Smooth muscle cell of the coronary artery (primary cell): ENCODE measurements around the gene ELOF1. TPM values are rescaled to one million over a fixed set of nuclear protein-coding genes. Genes with fewer than 3 reads are reported as not detected.

Experiments used
- total RNA-seq: library from RNA; depleted of rRNA; stranded (reverse); fragments of >200 nt; gene quantifications from 2 replicates; pipeline ENCODE4 v1.2.3, GENCODE V29; 2014; ENCODE audit warnings: low replicate concordance

The ELOF1 gene
- total RNA-seq: 19.7 and 35.6 TPM in 2 replicates

DNA sequence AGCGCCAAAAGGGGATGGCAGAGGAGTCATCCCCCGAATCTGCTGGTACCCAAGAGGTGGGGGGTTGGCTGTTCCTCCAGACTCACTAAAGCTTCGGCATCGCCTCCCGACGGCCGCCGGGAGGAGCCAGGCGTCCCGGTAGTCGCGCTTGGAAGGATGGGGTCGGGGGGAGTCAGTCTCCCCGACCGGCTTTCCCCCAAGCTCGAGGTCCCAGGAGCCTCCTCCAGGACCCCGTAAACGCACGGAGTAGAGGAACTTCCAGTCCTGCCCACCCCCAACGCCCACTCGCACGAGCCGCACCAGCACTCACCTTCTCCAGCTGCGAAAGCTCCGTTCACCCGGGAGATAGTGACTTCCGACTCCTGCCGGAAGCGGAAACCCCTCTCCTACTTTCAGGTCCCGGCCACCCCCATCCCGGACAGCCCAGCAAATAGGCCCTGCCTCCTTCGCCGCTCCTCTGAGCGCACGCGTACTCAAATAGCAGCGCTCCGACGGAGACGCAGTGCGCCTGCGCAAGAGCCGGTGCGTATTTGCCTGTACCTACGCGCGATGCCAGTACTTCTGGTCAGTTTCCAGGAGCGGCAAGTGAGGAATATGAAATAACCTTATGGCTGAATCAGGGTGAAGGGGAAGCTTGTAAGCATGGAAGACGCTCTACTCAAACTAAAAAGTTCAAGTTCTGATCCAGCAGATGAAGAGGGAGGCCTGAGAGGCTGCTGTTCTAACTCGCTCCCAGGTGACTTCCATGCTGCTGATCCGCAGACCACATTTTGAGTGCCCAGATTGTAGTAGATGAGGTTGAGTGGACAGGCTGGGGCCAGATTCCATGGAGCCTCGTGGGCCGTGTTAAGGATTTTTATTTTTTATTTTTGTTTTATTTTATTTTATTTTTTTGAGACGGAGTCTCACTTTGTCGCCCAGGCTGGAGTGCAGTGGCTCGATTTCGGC, at the start of gene ELOF1:
Gene ELOF1, minus strand, starts transcription at position 350 of the 948 bp plus-strand sequence. CDS start 4,883 bp downstream, outside the sequence.

DNA sequence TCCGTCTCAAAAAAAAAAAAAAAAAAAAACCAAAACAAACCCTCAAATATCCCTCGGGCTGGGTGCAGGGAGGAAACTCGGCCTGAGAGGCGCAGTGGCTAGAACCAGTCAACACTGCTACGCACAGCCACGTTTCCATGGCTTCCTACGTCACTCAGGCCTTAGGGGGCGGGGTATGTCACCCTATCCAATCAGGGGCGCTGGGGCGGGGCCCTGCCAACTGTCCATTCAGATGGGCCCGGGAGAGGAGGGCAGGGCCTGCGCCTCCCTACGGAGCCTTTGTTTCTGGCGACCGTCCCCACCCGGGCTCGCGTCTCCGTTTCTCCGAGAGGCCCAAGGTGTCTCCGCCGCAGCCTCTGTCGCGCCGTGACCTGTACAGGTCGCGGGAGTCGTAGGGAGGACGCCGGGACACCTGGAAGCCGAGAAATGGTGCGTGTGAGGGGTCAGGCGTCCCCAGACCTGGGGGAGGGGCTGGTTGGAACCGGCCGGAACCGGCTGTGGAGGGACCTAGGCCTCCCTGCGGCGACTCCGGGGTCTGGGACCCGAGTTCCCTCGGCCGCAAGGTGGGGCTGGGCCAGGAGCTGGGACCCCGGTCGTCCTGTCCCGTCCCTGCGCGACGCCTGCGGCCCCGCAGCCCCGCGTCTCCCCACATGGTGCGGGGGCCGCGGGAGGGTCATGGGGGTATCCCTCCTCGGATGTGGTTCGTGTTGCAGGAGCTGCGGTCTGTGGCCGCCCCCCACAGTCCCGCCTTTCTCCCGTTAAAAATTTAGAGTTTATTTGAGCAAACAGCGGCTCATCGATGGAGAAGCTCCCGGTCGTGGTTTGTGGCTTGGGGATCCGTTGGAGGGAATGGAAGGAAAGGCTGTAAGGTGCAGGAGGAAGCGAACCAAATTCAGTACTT, 38.4 kb upstream of the ELOF1 start, which contains the start of gene ZNF627:
Gene ZNF627, plus strand, starts transcription at position 282 of the 901 bp plus-strand sequence. Its CDS starts 145 bp downstream, at position 427.

DNA sequence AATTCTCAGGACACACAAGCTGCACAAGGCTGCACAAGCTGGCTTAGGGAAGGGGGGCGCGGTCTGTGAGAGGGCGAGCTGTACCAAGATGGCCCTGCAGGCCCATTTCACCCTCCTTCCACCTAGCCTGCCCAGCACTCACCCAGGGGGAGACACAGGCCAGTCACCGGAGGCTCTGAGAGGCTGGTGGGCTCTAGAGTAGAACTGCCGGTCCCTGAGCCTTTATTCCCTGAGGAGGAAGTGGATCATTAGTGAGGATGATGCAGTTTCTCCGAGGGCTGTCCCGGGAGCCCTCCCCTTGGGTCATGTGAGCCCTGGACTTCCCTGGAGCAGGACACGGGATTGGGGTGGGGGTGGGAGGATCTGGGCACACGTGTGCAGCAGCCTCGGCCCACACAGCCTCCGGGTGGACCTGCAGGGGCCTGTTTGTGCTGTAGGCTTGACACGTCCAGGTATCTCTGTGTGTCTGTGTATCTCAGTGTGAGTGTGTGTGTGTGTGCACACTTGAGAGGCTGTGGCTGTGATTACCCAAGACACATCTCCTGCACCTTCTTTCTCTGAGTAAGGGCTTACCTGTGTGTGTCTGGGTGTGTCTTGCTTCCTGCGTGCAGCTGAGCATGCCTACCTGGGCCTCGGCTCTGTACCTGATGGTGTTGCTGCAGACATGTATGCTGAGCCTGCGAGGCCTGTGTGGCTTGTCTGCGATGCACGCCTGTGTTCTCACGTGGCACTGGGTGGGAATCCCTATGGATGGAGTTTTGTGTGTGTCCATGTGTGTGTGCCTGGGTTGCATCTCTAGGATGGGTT, 18.6 kb upstream of the ELOF1 start, which contains the start of gene ACP5:
Gene ACP5, minus strand, starts transcription at position 195 of the 807 bp plus-strand sequence. CDS start 328 bp downstream, outside the sequence.

DNA sequence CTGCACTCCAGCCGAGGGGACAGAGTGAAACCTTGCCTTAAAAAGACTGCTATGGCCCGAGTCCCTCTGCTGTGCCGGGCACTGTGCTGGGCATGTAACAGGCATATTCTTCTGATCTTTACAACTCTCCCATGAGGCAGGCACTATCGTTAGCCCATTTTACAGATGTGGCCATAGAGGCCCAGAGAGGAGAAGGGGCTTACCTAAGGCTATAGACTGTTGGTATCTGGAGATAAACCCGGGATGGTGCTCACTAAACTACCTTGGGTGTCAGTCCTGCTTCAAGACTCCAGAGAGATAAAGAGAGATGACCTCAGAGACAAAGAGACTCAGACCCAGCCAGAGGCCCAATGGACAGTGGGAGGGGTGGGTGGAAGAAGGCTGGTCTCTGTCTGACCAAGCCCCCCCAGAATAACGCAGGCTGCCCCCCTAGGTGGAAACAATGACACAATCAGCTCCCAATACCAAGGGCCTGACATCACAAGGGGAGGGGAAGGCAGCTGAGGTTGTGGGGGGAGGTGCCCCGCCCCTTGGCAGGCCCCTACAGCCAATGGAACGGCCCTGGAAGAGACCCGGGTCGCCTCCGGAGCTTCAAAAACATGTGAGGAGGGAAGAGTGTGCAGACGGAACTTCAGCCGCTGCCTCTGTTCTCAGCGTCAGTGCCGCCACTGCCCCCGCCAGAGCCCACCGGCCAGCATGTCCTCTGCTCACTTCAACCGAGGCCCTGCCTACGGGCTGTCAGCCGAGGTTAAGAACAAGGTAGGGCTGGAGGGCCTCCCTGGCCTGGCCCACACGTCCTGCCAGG, 20.6 kb downstream of the ELOF1 start, which contains the start of gene CNN1:
Gene CNN1, plus strand, starts transcription at position 620 of the 805 bp plus-strand sequence. Its CDS starts 77 bp downstream, at position 697.

DNA sequence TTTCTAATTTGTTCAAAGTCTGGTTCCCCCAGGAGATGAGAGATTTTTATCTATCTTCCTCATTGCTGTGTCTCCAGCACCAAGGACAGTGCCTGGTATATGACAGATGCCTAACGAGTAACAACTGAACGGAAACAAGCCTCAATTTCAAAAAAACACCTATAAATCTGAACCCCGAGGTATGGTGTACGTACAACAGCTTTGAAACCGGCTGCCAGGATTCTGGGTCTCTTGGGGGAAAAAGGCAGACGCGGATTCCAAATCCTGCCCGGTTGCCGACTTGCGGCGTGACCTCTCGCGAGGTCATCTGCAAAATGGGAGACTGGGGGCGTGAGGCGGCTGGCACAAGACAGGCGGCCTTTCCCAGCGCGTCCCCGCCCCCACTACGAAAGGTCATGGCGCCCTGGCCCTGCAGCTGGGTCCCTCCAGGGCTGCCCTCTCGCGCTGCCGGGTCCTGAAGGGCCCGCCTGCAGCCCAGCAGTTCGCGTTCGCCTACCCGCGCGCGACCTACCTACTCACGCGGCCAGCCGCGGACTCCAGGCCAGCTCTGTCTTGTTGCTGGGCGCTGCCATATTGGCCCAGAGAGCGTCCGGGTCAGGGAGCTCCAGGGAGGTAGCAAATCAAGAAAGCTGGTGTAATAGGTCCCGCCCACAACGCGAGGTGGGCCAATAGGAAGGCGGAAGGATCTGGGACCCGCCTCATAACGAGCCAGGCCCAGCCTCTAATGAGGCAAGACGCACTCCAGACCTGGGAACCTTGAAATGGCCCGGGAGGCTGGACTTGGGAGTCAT, 30.3 kb downstream of the ELOF1 start, which contains the start of gene ECSIT:
Gene ECSIT, minus strand, starts transcription at position 584 of the 791 bp plus-strand sequence. CDS start 9,964 bp downstream, outside the sequence.

DNA sequence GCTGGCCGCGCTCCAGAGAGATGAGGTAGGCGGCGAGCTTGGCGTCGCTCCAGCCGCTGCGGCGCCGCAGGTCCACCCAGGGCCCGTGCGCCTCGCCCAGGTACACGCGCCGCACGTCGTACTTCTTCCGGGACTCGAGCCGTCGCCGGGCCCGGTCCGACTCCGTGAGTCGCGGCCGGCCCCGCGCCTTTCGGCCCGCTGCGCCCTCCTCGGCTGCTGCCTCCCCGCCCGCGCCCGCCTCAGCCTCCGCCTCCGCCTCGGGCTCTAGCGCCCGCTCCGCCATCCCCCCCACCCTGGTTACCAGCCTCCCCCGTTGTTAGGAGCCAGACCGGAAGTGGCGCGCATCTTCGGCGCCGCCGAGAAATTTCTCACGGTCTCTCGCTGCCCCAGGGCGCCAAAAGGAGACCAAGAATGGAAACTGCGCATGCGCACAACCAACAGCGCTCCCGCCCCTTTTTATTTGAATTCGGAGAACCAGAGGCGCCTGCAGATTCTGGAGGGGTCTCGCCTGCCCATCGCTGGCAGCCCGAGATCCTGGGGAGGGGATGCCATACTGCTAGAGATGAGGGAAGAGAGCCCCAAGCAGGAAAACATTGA, 53.4 kb downstream of the ELOF1 start, which contains the start of gene ZNF653:
Gene ZNF653, minus strand, starts transcription at position 336 of the 597 bp plus-strand sequence. Its CDS starts 53 bp downstream, at position 283.

Other genes with a start within 250 kb of the ELOF1 start
- gene RAB3D, start 219.6 kb downstream of the ELOF1 start, total RNA-seq: 15.0 and 78.6 TPM in 2 replicates
- gene TMEM205, start 213.0 kb downstream of the ELOF1 start, total RNA-seq: 66.0 and 68.6 TPM in 2 replicates
- 6.7 and 10.9 TPM in 2 replicates for gene CCDC159, start 212.7 kb downstream of the ELOF1 start, total RNA-seq
- 7.1 and 10.9 TPM in 2 replicates for gene PLPPR2, start 203.8 kb downstream of the ELOF1 start, total RNA-seq
- 0.30 and 0.35 TPM in 2 replicates for gene SWSAP1, start 184.6 kb downstream of the ELOF1 start, total RNA-seq
- gene EPOR, start 174.9 kb downstream of the ELOF1 start, total RNA-seq: 3.5 and 5.1 TPM in 2 replicates
- gene RGL3, start 139.9 kb downstream of the ELOF1 start, total RNA-seq: 1.5 TPM in 2 replicates
- 0.23 and 0.94 TPM in 2 replicates for gene ODAD3, start 124.1 kb downstream of the ELOF1 start, total RNA-seq
- gene PRKCSH, start 123.6 kb downstream of the ELOF1 start, total RNA-seq: 102 and 173 TPM in 2 replicates
- gene ELAVL3, start 78.2 kb downstream of the ELOF1 start, total RNA-seq: not detected in 2 replicates
- 4.6 and 7.4 TPM in 2 replicates for gene ZNF653, start 53.4 kb downstream of the ELOF1 start, total RNA-seq
- 32.3 and 58.9 TPM in 2 replicates for gene ECSIT, start 30.1 kb downstream of the ELOF1 start, total RNA-seq
- 6.5 and 9.2 TPM in 2 replicates for gene CNN1, start 20.4 kb downstream of the ELOF1 start, total RNA-seq
- gene ACP5, start 18.4 kb upstream of the ELOF1 start, total RNA-seq: 0.08 and 8.5 TPM in 2 replicates
- gene ZNF627, start 38.3 kb upstream of the ELOF1 start, total RNA-seq: 10.3 and 19.8 TPM in 2 replicates
- gene ZNF823, start 179.7 kb upstream of the ELOF1 start, total RNA-seq: 5.0 and 5.1 TPM in 2 replicates
- gene ZNF441, start 207.8 kb upstream of the ELOF1 start, total RNA-seq: 7.3 and 12.0 TPM in 2 replicates
- gene ZNF491, start 239.3 kb upstream of the ELOF1 start, total RNA-seq: 2.8 and 5.7 TPM in 2 replicates